SU-DHL-6 (cell line): ENCODE data around the gene CLRN2.

Experiments
- CTCF ChIP-seq: fragments of 200-600 bp; sonication (generic); IDR thresholded peaks from one replicate; pipeline ENCODE4 v1.5.1; 2017; ENCODE audit warnings: antibody characterized with exemption, mild to moderate bottlenecking, low read length, moderate library complexity; ENCODE audit not compliant: insufficient read depth, poor library complexity, severe bottlenecking
- EZH2phosphoT487 ChIP-seq: fragments of 200-600 bp; sonication (generic), shearing (Covaris generic); conservative IDR thresholded peaks from 2 replicates; pipeline ENCODE4 v1.6.1; 2018; ENCODE audit warnings: mild to moderate bottlenecking, antibody characterized with exemption, low read length, moderate library complexity, mixed read lengths

DNA sequence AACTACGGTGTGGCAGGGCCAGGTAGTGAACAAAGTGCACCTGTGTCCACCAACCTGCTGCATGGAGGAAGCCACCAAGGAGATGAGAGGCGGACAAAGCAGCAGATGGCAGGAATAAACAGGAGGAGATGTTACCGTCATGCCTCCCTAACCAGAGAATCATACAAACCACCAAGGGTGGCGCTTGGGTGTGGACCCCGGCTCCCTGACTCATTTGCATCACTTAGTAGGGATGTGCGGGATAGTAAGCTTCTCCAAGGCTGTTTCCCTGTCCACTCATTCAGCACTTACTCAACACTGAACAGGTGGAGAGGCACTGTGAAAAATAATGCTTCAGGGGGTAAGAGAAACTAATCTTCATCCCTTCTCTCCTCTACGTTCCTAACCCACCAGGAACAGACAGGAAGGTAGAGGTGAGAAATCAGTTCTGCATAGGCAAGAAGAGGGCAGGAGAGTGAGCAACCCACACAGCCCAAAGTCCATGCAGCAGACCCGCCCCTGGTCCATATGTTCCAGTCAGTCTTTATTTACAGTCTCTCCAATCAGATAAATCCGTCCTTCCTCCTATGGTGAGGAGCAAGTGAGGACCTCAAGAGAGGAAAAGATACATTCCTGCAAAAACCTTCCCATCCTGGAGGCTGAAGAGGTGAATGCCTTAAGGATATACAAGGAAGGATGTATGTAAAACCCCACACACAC, 37.0 kb upstream of the CLRN2 start:
- TF ChIP-seq CTCF (no peak), EZH2phosphoT487 (no peak)
